Panc1 (cell line): ENCODE measurements around the gene PAK4. TPM values are rescaled to one million over a fixed set of nuclear protein-coding genes. Genes with fewer than 3 reads are reported as not detected.

Source experiments
- ATAC-seq: fragments of 200-7000 bp; cut with Tn5 transposase; 2 replicates; pipeline ENCODE4 v1.9.1; 2020; ENCODE audit warnings: mild to moderate bottlenecking, moderate library complexity
- BruUV-seq: library from RNA; stranded (reverse); fragments of 400-500 nt; replicated peaks from 2 replicates; lab custom pipeline; 2021; lab: Mats Ljungman, UMichigan
- CTCF ChIA-PET: fragments of 300-600 bp; sonication (Branson Sonifier 250); formaldehyde crosslinking; loops from one replicate; lab custom pipeline; 2022; ENCODE audit warnings: antibody characterized with exemption; lab: Charles Lee
- POLR2A ChIA-PET: fragments of 300-600 bp; sonication (Branson Sonifier 250); formaldehyde crosslinking; loops from one replicate; lab custom pipeline; 2022; ENCODE audit warnings: antibody characterized with exemption; lab: Charles Lee
- DNase-seq: peaks from one replicate; pipeline ENCODE4 v3.0.0-alpha.2; 2010; ENCODE audit warnings: low read depth, low spot score
- H3K27ac ChIP-seq: 2 replicates; pipeline ENCODE4 v1.5.1; 2011; ENCODE audit warnings: mild to moderate bottlenecking, low read length, inconsistent platforms
- H3K27me3 ChIP-seq: fragments of 200-500 bp; sonication (Bioruptor generic); 2 replicates; pipeline ENCODE4 v1.6.0; 2014; ENCODE audit warnings: low read length, inconsistent platforms; ENCODE audit not compliant: control insufficient read depth, insufficient read depth
- H3K36me3 ChIP-seq: fragments of 200-500 bp; sonication (Bioruptor generic); 2 replicates; pipeline ENCODE4 v1.5.1; 2014; ENCODE audit warnings: inconsistent platforms, mild to moderate bottlenecking, low read length, moderate library complexity; ENCODE audit not compliant: control insufficient read depth, insufficient read depth
- H3K4me1 ChIP-seq: 2 replicates; pipeline ENCODE4 v1.5.1; 2011; ENCODE audit warnings: inconsistent platforms, mild to moderate bottlenecking, low read length, moderate library complexity; ENCODE audit not compliant: control insufficient read depth, insufficient read depth
- H3K4me3 ChIP-seq, 2 experiments: 2 replicates each; pipeline ENCODE4 v1.5.1; 2011 to 2012; ENCODE audit warnings: low read depth in 2 of 2, low read length in 2 of 2, mild to moderate bottlenecking in 2 of 2, inconsistent platforms in 1 of 2, moderate library complexity in 1 of 2
- H3K9me3 ChIP-seq: fragments of 200-500 bp; sonication (Bioruptor generic); 2 replicates; pipeline ENCODE4 v1.5.1; 2014; ENCODE audit warnings: low read depth, mild to moderate bottlenecking, inconsistent platforms, low read length, moderate library complexity; ENCODE audit not compliant: control insufficient read depth, insufficient read depth
- POLR2AphosphoS5 ChIP-seq: IDR thresholded peaks from 2 replicates; pipeline ENCODE4 v1.6.1; 2012; ENCODE audit warnings: mild to moderate bottlenecking, low read depth, low read length, moderate library complexity
- SIN3A ChIP-seq: IDR thresholded peaks from 2 replicates; pipeline ENCODE4 v1.6.1; 2012; ENCODE audit warnings: low read depth, mild to moderate bottlenecking, low read length, moderate library complexity, borderline replicate concordance; ENCODE audit not compliant: insufficient read depth
- TCF7L2 ChIP-seq: IDR thresholded peaks from 2 replicates; pipeline ENCODE4 v1.6.1; 2011; ENCODE audit warnings: mild to moderate bottlenecking, low read depth, low read length, inconsistent platforms
- in situ Hi-C: cut with HindIII; loops from 2 replicates; pipeline ENCODE4 v1.10.0; 2016; ENCODE audit warnings: low sequenced_read_pairs, low pct_unique_long_range_greater_than_20kb
- intact Hi-C: fragments of 100-400 bp; cut with micrococcal nuclease; formaldehyde crosslinking; loops from one replicate; pipeline ENCODE4 v1.10.0; 2022; ENCODE audit not compliant: unreplicated experiment
- total RNA-seq: library from RNA; stranded (reverse); gene quantifications from one replicate; pipeline ENCODE4 v1.2.1, GENCODE V29; 2021; ENCODE audit not compliant: unreplicated experiment
- TF ChIP-seq, protein P1 (sequence below), 2 experiments: IDR thresholded peaks; 2 replicates each; pipeline ENCODE4 v1.6.1; 2011 to 2012; ENCODE audit warnings: low read depth in 2 of 2, control low read depth in 1 of 2, low read length in 1 of 2, mild to moderate bottlenecking in 1 of 2, moderate library complexity in 1 of 2; ENCODE audit not compliant: insufficient read depth in 1 of 2
- TF ChIP-seq, protein P2 (sequence below): fragments of 450-650 bp; IDR thresholded peaks from 2 replicates; pipeline ENCODE4 v1.5.1; 2017; ENCODE audit warnings: mild to moderate bottlenecking

PAK4 gene
- total RNA-seq, 1 experiment from 2014 or later: 311 TPM

DNA sequence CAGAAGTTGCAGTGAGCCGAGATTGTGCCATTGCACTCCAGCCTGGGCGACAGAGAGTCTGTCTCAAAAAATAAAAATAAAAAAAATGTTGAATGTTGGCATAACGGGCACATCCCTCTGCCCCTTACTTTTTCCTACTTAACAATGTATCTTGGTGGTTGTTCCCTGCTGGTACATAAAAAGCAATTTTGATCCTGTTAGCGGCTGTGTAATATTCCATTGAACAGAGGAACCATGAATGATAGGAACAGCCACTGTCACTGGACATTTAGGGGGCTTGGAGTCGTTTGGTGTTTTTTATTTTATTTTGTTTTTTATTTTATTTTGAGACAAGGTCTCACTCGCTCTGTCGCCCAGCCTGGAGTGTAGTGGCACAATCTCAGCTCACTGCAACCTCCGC lies 60.8 kb downstream of the PAK4 start:
- H3K4me3 ChIP-seq: no peak overlapping the region
- H3K36me3 ChIP-seq: no peaks in the 10 kb centered on the region
- in situ Hi-C loops: no loop called here
- ChIA-PET POLR2A (interaction anchor here (0.8 kb wide), 1 partner anchor 197 kb away, joined by 8 read pairs; no protein-coding TSS in a partner anchor), CTCF (interaction anchor here (0.6 to 1.1 kb wide), 3 partner anchors 64 to 583 kb away, joined by 3 read pairs; no protein-coding TSS in a partner anchor)
- ATAC-seq (no peak), DNase-seq (no peak)
- no peak overlapping the region for H3K27ac ChIP-seq
- H3K27me3 ChIP-seq: no peaks in the 10 kb centered on the region
- TF ChIP-seq, protein P1, sequence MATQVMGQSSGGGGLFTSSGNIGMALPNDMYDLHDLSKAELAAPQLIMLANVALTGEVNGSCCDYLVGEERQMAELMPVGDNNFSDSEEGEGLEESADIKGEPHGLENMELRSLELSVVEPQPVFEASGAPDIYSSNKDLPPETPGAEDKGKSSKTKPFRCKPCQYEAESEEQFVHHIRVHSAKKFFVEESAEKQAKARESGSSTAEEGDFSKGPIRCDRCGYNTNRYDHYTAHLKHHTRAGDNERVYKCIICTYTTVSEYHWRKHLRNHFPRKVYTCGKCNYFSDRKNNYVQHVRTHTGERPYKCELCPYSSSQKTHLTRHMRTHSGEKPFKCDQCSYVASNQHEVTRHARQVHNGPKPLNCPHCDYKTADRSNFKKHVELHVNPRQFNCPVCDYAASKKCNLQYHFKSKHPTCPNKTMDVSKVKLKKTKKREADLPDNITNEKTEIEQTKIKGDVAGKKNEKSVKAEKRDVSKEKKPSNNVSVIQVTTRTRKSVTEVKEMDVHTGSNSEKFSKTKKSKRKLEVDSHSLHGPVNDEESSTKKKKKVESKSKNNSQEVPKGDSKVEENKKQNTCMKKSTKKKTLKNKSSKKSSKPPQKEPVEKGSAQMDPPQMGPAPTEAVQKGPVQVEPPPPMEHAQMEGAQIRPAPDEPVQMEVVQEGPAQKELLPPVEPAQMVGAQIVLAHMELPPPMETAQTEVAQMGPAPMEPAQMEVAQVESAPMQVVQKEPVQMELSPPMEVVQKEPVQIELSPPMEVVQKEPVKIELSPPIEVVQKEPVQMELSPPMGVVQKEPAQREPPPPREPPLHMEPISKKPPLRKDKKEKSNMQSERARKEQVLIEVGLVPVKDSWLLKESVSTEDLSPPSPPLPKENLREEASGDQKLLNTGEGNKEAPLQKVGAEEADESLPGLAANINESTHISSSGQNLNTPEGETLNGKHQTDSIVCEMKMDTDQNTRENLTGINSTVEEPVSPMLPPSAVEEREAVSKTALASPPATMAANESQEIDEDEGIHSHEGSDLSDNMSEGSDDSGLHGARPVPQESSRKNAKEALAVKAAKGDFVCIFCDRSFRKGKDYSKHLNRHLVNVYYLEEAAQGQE (IDR thresholded peaks at IDR 0.05; ENCODE audit: insufficient read depth in 1 of 2, low read depth in 2 of 2, low read length in 1 of 2): no peak
- no peak for TF ChIP-seq SIN3A
- no peak for TF ChIP-seq TCF7L2
- TF ChIP-seq, protein P2, sequence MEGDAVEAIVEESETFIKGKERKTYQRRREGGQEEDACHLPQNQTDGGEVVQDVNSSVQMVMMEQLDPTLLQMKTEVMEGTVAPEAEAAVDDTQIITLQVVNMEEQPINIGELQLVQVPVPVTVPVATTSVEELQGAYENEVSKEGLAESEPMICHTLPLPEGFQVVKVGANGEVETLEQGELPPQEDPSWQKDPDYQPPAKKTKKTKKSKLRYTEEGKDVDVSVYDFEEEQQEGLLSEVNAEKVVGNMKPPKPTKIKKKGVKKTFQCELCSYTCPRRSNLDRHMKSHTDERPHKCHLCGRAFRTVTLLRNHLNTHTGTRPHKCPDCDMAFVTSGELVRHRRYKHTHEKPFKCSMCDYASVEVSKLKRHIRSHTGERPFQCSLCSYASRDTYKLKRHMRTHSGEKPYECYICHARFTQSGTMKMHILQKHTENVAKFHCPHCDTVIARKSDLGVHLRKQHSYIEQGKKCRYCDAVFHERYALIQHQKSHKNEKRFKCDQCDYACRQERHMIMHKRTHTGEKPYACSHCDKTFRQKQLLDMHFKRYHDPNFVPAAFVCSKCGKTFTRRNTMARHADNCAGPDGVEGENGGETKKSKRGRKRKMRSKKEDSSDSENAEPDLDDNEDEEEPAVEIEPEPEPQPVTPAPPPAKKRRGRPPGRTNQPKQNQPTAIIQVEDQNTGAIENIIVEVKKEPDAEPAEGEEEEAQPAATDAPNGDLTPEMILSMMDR: no peak
- no peak for TF ChIP-seq POLR2AphosphoS5
- no peaks in the 10 kb centered on the region for H3K9me3 ChIP-seq
- no peaks in the 10 kb centered on the region; the same call in 1 of the 2 replicates for H3K4me1 ChIP-seq
- intact Hi-C loops: loop anchor here (5.0 to 10.0 kb wide), 2 partner anchors 134 to 222 kb away; no protein-coding TSS in a partner anchor
- no TSS peak for BruUV-seq

DNA sequence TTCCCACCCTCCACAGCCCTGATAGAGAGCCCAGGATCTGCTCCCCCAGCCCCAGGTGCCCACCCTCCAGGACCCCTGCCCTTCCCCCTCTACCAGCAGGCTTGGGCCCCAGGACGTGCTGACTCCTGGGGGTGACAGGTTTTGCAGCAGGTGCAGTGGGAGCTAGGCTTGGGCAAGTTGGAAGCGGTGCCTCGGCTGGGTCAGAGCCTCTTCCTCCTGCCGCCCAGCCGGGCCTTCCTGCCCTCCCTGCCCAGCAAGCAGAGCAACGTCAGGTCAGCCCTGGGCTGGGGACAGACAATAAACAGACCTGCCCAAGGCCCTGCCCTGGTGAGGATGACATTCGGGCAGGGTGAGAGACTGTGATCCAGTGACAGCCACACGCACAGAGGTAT lies 62.0 kb downstream of the PAK4 start:
- Histone ChIP-seq H3K9me3 (no peaks in the 10 kb centered on the region), H3K4me3 (no peak overlapping the region), H3K4me1 (no peaks in the 10 kb centered on the region; the same call in 1 of the 2 replicates), H3K27ac (no peak overlapping the region), H3K36me3 (no peaks in the 10 kb centered on the region), H3K27me3 (no peaks in the 10 kb centered on the region)
- TF ChIP-seq TCF7L2: no peak
- TF ChIP-seq, protein P2: no peak
- TF ChIP-seq POLR2AphosphoS5: no peak
- TF ChIP-seq, protein P1 (IDR thresholded peaks at IDR 0.05; ENCODE audit: insufficient read depth in 1 of 2, low read depth in 2 of 2, low read length in 1 of 2): no peak
- TF ChIP-seq SIN3A: no peak
- CTCF ChIA-PET: interaction anchor here (0.9 to 1.1 kb wide), 2 partner anchors 65 to 79 kb away, joined by 3 to 4 read pairs; no protein-coding TSS in a partner anchor
- POLR2A ChIA-PET: interaction anchor here (0.5 to 1.1 kb wide), 2 partner anchors 12 to 43 kb away, joined by 4 to 7 read pairs; no protein-coding TSS in a partner anchor
- in situ Hi-C loops: no loop called here
- ATAC-seq (peak; percentile 40), DNase-seq (no peak)
- BruUV-seq: no TSS peak
- intact Hi-C loops: loop anchor here (1.0 to 10.0 kb wide), 3 partner anchors 65 to 223 kb away; no protein-coding TSS in a partner anchor
